ENCODE results near the gene VPS35L. TPM values are rescaled to one million over a fixed set of nuclear protein-coding genes. Genes with fewer than 3 reads are reported as not detected.

Gene VPS35L
- total and polyA plus RNA-seq, 2 of the 13 experiments (the other 11 are each of a cell fraction or from before 2014, with no cell fraction given): 1.4 to 1.6 TPM

DNA sequence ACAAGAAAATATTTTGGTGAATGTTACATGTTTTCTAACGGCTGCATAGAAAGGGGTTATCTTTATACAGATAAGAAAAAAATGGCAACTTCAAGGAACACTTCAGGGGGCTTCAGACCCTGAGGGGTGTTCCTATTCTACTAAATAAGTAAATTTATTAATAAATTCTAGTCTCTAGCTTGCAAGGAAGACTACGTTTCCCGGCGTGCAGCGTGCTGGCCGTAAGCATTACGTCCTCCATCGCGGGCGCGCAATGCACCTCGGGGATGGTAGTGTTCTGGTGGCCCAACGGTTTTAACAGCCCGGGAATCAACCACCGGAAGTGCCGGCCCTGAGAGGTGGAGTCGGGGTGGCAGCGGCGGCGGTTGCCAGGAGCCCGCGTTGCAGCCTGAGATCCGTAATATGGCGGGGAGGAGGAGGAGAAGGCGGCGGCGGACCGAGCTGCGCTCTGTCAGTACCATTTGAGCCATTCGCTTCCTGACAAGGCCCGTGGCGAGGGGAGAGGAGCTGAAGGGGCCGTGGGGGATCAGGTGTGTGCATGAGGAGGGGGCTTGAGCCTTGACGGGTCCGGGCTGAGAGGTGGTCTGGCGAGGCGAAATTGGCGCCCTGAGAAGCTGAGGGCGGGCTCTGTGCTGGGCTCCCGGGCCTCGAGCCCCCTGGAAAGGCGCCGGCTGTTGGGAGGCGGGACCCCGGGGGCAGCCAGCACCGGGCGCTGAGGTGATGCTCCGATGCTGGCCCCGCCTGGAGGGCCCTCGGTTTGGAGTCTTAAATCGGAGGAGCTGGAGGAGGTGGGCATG lies 31.7 kb upstream of the VPS35L start, which contains the start of gene CCP110 (continued):
- no peak for TF ChIP-seq BCLAF1 (IDR thresholded peaks at IDR 0.05)
- TF ChIP-seq, protein P1, sequence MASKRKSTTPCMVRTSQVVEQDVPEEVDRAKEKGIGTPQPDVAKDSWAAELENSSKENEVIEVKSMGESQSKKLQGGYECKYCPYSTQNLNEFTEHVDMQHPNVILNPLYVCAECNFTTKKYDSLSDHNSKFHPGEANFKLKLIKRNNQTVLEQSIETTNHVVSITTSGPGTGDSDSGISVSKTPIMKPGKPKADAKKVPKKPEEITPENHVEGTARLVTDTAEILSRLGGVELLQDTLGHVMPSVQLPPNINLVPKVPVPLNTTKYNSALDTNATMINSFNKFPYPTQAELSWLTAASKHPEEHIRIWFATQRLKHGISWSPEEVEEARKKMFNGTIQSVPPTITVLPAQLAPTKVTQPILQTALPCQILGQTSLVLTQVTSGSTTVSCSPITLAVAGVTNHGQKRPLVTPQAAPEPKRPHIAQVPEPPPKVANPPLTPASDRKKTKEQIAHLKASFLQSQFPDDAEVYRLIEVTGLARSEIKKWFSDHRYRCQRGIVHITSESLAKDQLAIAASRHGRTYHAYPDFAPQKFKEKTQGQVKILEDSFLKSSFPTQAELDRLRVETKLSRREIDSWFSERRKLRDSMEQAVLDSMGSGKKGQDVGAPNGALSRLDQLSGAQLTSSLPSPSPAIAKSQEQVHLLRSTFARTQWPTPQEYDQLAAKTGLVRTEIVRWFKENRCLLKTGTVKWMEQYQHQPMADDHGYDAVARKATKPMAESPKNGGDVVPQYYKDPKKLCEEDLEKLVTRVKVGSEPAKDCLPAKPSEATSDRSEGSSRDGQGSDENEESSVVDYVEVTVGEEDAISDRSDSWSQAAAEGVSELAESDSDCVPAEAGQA (IDR thresholded peaks at IDR 0.05; ENCODE audit: low read depth): peak; percentile 97
- TF ChIP-seq, protein P1 (CRISPR knock-in tag; IDR thresholded peaks at IDR 0.05; ENCODE audit: borderline replicate concordance): no peak
- no peak for TF ChIP-seq SMARCE1 (IDR thresholded peaks at IDR 0.05; ENCODE audit: borderline replicate concordance)
- no peak; the same call in 1 of the 2 replicates for TF ChIP-seq ZNF879 (CRISPR knock-in tag; IDR thresholded peaks at IDR 0.05)
- no peak for TF ChIP-seq ZNF773 (CRISPR knock-in tag; IDR thresholded peaks at IDR 0.05; ENCODE audit: borderline replicate concordance)
- TF ChIP-seq ZBTB49 (CRISPR knock-in tag; IDR thresholded peaks at IDR 0.05; ENCODE audit: borderline replicate concordance): no peak
- TF ChIP-seq KMT2B (CRISPR knock-in tag; IDR thresholded peaks at IDR 0.05): peak; percentile 90; the same call in 1 of the 2 replicates
- TF ChIP-seq ZBTB42 (CRISPR knock-in tag; IDR thresholded peaks at IDR 0.05): peak; percentile 72; the same call in 1 of the 2 replicates
- TF ChIP-seq, protein P2, sequence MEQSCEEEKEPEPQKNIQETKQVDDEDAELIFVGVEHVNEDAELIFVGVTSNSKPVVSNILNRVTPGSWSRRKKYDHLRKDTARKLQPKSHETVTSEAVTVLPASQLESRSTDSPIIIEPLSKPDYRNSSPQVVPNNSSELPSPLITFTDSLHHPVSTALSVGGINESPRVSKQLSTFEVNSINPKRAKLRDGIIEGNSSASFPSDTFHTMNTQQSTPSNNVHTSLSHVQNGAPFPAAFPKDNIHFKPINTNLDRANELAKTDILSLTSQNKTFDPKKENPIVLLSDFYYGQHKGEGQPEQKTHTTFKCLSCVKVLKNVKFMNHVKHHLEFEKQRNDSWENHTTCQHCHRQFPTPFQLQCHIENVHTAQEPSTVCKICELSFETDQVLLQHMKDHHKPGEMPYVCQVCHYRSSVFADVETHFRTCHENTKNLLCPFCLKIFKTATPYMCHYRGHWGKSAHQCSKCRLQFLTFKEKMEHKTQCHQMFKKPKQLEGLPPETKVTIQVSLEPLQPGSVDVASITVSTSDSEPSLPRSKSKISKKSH (CRISPR knock-in tag; IDR thresholded peaks at IDR 0.05; ENCODE audit: borderline replicate concordance): peak; percentile 77
- TF ChIP-seq ZNF225 (CRISPR knock-in tag; IDR thresholded peaks at IDR 0.05): peak; percentile 78; the same call in 1 of the 2 replicates
- no peak for TF ChIP-seq FOXM1 (CRISPR knock-in tag; IDR thresholded peaks at IDR 0.05)
- TF ChIP-seq, protein P3, sequence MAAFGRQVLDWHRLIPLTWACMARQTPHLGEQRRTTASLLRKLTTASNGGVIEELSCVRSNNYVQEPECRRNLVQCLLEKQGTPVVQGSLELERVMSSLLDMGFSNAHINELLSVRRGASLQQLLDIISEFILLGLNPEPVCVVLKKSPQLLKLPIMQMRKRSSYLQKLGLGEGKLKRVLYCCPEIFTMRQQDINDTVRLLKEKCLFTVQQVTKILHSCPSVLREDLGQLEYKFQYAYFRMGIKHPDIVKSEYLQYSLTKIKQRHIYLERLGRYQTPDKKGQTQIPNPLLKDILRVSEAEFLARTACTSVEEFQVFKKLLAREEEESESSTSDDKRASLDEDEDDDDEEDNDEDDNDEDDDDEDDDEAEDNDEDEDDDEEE (CRISPR knock-in tag; IDR thresholded peaks at IDR 0.05): no peak; the same call in 1 of the 2 replicates
- peak; percentile 87 for TF ChIP-seq ZBTB21 (CRISPR knock-in tag; IDR thresholded peaks at IDR 0.05)
- TF ChIP-seq MED13 (CRISPR knock-in tag; IDR thresholded peaks at IDR 0.05): no peak

Data from HepG2 (cell line).